GM18499 (cell line): ENCODE results near the gene SCN3A.

Source experiments
- ATAC-seq: cut with Tn5 transposase; IDR thresholded peaks from one replicate; pipeline ENCODE4 v1.9.1; 2021; ENCODE audit warnings: moderate number of reproducible peaks; ENCODE audit not compliant: insufficient read depth, unreplicated experiment

Gene SCN3A

GRCh38 chr2:165203689-165204559, at the start of gene SCN3A:
Gene SCN3A (minus strand): TSS chr2:165204050. CDS start chr2:165176394, 27,656 bp downstream.
- ATAC-seq = peak; percentile 54

GRCh38 chr2:165253178-165253577, 49.3 kb upstream of the SCN3A start:
- no peak for ATAC-seq

GRCh38 chr2:165251366-165251765, 47.5 kb upstream of the SCN3A start:
- no peak for ATAC-seq

- ATAC-seq = no peak
Observed at GRCh38 chr2:165248238-165248637, 44.4 kb upstream of the SCN3A start.

GRCh38 chr2:165245081-165245793, 41.4 kb upstream of the SCN3A start:
- ATAC-seq = no peak

GRCh38 chr2:165240916-165241315, 37.1 kb upstream of the SCN3A start:
- no peak for ATAC-seq

GRCh38 chr2:165239856-165240515, 36.1 kb upstream of the SCN3A start:
- ATAC-seq = no peak

GRCh38 chr2:165239230-165239629, 35.4 kb upstream of the SCN3A start, which contains the start of gene SCN2A:
Gene SCN2A (plus strand): TSS chr2:165239414. CDS start chr2:165295824, 56,410 bp downstream.
- ATAC-seq = no peak

- ATAC-seq = no peak
Observed at GRCh38 chr2:165238295-165238694, 34.4 kb upstream of the SCN3A start.

- ATAC-seq = no peak
Observed at GRCh38 chr2:165237056-165237455, 33.2 kb upstream of the SCN3A start.

- ATAC-seq = no peak
Observed at GRCh38 chr2:165227571-165227970, 23.7 kb upstream of the SCN3A start.

GRCh38 chr2:165224941-165225340, 21.1 kb upstream of the SCN3A start:
- no peak for ATAC-seq

- ATAC-seq = no peak
Observed at GRCh38 chr2:165219481-165219880, 15.6 kb upstream of the SCN3A start.

- no peak for ATAC-seq
Observed at GRCh38 chr2:165214093-165214492, 10.2 kb upstream of the SCN3A start.

- no peak for ATAC-seq
Observed at GRCh38 chr2:165208094-165208493, 4.2 kb upstream of the SCN3A start.

GRCh38 chr2:165205865-165206264, 2.0 kb upstream of the SCN3A start:
- ATAC-seq = no peak

- ATAC-seq = no peak
Observed at GRCh38 chr2:165202239-165202638, 1.6 kb downstream of the SCN3A start.

- ATAC-seq = no peak
Observed at GRCh38 chr2:165198181-165198580, 5.7 kb downstream of the SCN3A start.

- no peak for ATAC-seq
Observed at GRCh38 chr2:165197346-165197745, 6.5 kb downstream of the SCN3A start.

- ATAC-seq = no peak
Observed at GRCh38 chr2:165196411-165196810, 7.4 kb downstream of the SCN3A start.
